GM23338 (cell line): ENCODE measurements around the gene ARHGEF28.

ENCODE experiments used
- EZH2 ChIP-seq: fragments of 200-600 bp; sonication (generic); IDR thresholded peaks from one replicate; pipeline ENCODE4 v1.8.0; 2017; ENCODE audit warnings: antibody characterized with exemption, mild to moderate bottlenecking, low read depth; ENCODE audit not compliant: unreplicated experiment
- POLR2AphosphoS5 ChIP-seq: IDR thresholded peaks from 2 replicates; pipeline ENCODE4 v1.6.1; 2016; ENCODE audit warnings: antibody characterized with exemption, low read depth
- TF ChIP-seq, protein P1 (sequence below), 2 experiments: fragments of 200-600 bp in 1 of 2; sonication (generic) in 1 of 2; conservative IDR thresholded peaks; 2 replicates each; pipeline versions ENCODE4 v1.5.1 to v1.6.1; 2016 to 2017; ENCODE audit warnings: antibody characterized with exemption in 2 of 2, low read depth in 2 of 2, mild to moderate bottlenecking in 2 of 2, moderate library complexity in 1 of 2

DNA sequence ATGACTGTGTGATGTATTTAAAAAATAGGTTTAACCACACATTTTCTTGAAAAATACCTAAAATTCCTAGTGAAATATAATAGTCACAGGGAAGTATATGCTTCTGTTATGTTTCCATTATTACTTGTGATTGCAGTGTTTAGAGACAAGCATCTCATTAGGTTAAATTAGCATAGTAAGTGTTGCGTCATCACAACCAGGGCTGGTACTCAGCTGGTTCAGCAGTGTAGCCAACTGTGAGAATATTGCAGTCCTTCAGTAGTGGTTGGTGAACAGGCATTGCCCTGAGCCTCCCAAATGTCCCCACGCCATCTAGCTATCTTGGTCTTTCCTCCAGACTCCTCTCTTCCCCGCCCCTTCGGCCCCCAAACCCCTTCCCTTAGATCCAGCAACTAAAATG is 261.7 kb downstream of the ARHGEF28 start:
- TF ChIP-seq, protein P1, sequence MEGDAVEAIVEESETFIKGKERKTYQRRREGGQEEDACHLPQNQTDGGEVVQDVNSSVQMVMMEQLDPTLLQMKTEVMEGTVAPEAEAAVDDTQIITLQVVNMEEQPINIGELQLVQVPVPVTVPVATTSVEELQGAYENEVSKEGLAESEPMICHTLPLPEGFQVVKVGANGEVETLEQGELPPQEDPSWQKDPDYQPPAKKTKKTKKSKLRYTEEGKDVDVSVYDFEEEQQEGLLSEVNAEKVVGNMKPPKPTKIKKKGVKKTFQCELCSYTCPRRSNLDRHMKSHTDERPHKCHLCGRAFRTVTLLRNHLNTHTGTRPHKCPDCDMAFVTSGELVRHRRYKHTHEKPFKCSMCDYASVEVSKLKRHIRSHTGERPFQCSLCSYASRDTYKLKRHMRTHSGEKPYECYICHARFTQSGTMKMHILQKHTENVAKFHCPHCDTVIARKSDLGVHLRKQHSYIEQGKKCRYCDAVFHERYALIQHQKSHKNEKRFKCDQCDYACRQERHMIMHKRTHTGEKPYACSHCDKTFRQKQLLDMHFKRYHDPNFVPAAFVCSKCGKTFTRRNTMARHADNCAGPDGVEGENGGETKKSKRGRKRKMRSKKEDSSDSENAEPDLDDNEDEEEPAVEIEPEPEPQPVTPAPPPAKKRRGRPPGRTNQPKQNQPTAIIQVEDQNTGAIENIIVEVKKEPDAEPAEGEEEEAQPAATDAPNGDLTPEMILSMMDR (conservative IDR thresholded peaks at IDR 0.05; ENCODE audit: low read depth in 2 of 2) = no peak
- TF ChIP-seq EZH2 (no peak), POLR2AphosphoS5 (no peak)
